ENCODE results near the gene XPO4.
"Not testable (repeated sequence)": the region's sequence is repeated elsewhere in the genome, so short reads cannot be mapped to it uniquely, and the experiment has no call there.

Gene XPO4

GRCh38 chr13:20890540-20890939 is 12.0 kb downstream of the XPO4 start:
- DNase-seq = not testable (repeated sequence)

DNA sequence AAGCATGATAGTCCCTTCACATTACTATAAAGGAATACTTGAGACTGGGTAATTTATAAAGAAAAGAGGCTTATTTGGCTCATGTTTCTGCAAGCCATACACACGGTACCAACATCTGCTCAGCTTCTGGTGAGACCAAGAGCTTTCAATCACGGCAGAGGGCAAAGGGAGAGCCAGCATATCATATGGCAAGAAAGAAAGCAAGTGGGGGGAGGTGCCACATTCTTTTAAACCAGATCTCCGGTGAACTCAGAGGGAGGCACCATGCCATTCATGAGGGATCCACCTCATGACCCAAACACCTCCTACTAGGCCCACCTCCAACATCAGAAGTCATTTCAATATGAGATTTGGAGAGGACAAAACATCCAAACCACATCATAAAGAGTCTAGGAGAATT is 20.3 kb downstream of the XPO4 start:
- DNase-seq = no peak

DNA sequence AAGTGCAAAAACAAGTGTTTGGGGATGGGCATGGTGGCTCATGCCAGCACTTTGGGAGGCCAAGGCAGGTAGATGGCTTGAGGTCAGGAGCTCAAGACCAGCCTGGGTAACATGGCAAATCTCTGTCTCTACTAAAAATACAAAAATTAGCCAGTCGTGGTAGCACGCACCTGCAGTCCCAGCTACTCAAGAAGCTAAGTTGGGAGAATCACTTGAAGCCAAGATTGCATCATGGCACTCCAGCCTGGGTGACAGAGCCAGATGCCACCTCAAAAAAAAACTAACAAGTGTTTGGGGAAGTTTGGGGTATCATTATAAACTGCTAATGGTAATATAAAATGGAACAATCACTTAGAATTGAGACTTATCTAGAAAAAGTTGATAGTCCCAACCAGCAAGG is 24.6 kb downstream of the XPO4 start:
- no peak for DNase-seq

DNA sequence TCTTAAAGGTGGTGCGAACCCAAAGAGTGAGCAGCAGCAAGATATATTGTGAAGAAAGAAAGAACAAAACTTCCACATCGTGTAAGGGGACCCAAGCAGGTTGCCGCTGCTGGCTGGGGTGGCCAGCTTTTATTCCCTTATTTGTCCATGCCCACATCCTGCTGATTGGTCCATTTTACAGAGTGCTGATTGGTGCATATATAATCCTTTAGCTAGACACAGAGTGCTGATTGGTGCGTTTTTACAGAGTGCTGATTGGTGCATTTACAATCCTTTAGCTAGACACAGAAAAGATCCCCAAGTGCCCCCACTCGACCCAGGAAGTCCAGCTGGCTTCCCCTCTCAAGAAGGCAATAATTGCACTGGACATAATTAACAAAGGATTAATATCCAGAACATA is 25.7 kb downstream of the XPO4 start:
- DNase-seq = not testable (repeated sequence)

DNA sequence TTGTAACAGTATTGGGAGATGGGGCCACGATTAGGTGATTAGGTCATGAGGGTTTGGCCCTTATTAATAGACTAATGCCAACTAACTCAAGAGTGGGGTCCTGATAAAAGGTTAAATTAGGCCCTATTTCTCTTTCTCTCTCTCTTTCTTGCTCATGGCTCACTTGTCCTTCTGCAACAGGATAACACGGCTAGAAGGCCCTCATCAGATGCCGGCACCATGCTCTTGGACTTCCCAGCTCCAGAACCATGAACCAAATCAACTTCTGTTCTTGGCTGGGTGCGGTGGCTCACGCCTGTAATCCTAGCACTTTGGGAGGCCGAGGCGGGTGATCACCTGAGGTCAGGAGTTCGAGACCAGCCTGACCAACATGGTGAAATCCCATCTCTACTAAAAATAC is 28.1 kb downstream of the XPO4 start:
- DNase-seq = not testable (repeated sequence)

- DNase-seq = no peak
Observed at GRCh38 chr13:20873348-20873747, 29.2 kb downstream of the XPO4 start.

DNA sequence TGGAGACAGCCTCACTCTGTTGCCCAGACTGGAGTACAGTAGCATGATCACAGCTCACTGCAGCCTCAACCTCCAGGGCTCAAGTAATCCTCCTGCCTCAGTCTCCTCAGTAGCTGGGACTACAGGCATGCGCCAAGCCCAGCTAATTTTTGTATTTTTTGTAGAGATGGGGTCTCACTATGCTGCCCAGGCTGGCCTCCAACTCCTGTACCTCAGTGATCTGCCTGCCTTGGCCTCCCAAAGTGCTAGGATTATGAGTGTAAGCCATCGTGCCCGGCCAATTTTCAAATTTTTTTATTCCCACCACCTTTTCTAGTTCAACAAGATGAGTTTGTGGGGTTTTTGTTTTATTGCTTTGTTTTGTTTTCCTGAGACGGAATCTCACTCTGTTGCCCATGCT is 31.7 kb downstream of the XPO4 start:
- no peak for DNase-seq

- DNase-seq = no peak
Observed at GRCh38 chr13:20869540-20869939, 33.0 kb downstream of the XPO4 start.

- DNase-seq = no peak
Observed at GRCh38 chr13:20867408-20867807, 35.1 kb downstream of the XPO4 start.

GRCh38 chr13:20861666-20862065 is 40.9 kb downstream of the XPO4 start:
- DNase-seq = not testable (repeated sequence)

DNA sequence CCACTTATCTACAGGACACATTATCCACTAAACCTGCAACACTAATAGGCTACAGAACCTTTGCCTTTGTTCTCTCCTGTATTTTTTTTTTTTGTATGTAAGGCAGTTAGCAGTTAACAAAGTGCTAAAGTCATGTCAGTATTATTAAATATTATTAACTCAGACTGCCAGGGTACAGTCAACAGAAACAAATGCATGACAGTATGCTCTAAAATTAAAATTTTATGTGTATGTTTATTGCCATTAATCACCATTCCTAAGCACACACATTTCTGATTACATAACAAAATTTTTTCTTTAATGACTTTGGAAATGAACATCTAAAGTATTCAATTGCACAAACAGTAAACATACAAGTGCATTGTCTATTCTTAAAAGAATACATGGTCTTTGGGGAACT is 41.7 kb downstream of the XPO4 start:
- DNase-seq = no peak

DNA sequence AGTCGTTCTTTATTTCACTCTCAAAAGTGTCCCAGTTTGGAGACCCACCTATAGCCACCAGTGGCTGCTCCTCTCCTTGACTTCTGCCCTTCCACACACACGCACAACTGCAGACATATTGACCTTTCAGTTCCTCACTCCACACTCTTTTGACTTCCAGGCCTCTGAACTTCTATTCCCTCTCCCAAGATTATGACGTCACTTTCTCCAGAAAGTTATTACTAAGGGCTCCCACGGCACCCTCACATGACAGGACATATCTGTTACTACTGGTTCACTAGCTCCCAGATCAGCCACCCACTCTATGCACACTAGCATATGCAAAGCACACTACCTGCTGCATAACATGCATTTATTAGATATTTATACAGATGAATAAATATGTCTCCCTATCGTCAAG is 45.9 kb downstream of the XPO4 start:
- DNase-seq = no peak

- no peak for DNase-seq
Observed at GRCh38 chr13:20851844-20852402, 50.6 kb downstream of the XPO4 start.

DNA sequence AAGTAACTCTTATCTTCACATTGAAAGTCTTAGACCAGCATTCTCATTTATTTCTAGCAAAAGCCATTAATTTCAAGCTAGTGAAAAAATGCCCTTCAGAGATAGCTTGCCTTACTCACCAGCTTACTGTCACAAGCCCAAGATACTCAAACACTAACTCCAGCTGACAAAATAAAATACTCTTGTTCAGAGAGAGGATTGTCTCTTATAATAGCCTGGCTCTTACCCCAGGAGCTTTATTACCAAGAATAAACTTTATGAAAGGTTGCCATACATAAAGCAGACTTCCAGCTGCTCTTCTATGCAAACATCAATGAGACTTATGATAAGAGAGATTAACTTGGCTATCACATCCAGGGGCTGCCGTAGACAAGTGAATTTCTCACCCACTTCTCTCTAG is 53.6 kb downstream of the XPO4 start:
- DNase-seq = no peak

- DNase-seq = no peak
Observed at GRCh38 chr13:20848203-20848602, 54.3 kb downstream of the XPO4 start.

DNA sequence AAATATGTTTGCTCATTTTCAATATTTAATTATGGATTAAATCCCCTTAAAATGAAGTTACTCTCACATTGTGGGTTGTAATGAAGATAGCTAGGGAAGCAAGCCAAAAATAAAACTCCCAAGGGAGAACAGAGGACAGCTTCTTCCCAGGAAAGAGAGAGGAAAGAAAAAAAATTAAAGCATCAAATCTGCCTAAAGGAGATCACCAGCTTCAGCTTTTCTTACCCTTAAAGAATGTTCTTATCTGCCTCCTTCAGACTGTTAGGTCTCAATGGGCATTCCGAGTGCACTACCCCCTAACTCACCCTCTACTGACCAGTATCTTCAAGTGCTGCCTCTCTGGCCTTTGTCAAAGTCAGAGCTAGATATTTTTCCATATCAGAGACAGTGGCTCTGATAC is 55.2 kb downstream of the XPO4 start:
- DNase-seq = no peak

DNA sequence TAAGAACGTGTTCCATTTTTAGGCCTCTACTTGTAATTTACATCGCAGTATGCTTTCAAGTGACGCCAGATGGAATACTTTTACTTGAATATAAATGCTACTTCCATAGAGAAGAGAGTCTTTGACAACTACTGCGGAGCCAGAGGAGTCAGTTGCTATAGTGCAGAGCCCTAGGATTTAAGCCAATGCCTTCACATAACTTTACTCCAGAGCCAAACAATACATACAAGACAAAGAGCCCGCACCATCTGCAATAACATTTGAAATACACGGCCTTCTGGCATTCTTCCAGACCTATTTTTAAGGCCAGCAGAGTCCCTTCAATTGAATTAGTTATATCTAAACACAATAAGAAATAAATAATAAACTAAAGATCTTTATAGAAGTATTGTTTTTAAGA is 59.4 kb downstream of the XPO4 start:
- no peak for DNase-seq

DNA sequence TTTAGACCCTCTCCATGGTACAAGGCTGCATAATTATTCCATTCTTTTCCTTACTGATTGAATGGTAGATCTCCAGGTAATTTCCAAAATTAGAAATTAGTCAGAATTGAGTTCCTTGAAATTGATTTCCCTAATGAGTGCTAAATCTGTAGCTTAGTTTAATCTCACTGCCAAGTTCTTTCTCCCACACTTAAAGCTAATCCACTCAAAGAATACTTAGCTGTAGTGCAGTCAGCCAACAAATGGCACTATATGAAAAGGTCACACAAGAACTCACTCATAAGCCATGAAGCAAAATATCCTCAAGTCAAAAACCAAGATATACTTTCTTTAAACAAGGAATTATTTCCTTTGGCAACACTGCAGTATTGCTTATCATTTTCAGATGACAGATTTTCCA is 62.0 kb downstream of the XPO4 start:
- no peak for DNase-seq

DNA sequence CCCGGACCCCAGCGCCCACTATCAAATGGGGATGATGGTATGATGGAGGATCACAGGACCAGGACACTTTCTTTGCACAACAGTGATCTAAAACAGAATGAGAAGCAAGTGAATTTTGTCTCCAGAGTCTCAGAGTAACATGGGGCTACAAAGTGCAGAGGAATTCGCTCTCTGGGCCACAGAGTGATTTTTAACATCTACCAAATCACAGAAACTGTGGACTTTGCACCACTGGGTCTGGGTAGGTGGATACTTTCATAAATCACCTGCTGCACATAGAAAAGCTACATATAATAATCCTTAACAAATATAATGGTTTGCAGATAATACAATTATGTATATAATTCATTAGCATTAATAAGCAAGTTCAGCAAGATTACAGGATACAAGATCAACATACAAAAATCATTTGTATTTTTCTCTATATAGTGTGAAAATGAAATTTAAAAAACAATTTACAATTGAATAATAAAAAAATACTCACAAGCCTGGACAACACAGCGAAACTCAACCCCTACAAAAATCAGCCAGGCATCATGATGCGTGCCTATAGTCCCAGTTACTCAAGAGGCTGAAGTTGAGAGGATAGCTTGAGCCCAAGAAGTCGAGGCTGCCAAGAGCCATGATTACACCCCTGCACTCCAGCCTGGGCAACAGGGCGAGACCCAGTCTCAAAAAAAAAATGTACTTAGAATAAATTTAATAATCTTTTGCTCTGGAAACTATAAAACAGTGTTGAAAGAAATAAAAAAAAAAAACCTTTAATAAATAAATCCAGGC is 68.5 kb downstream of the XPO4 start:
- DNase-seq = no peak

DNA sequence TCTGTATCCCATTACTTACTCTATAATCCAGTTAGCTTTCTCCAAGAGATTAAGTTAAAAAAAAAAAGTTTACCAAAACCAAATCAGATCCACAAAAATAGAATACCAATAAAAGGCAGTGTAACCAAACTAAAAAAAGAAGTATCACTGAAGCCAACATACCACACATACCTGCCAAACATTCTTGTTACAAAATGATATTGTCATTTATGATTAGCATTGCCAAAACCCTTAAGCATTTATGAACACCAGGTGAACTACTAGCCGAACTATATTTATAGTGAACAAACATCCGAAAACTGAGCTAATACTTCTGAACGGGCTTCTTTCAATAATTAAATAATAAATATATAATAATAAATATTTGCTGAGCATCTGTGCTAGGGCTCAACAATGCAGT is 69.7 kb downstream of the XPO4 start:
- DNase-seq = no peak

- no peak for DNase-seq
Observed at GRCh38 chr13:20831933-20832332, 70.6 kb downstream of the XPO4 start.

GRCh38 chr13:20831254-20831653 is 71.3 kb downstream of the XPO4 start:
- no peak for DNase-seq

DNA sequence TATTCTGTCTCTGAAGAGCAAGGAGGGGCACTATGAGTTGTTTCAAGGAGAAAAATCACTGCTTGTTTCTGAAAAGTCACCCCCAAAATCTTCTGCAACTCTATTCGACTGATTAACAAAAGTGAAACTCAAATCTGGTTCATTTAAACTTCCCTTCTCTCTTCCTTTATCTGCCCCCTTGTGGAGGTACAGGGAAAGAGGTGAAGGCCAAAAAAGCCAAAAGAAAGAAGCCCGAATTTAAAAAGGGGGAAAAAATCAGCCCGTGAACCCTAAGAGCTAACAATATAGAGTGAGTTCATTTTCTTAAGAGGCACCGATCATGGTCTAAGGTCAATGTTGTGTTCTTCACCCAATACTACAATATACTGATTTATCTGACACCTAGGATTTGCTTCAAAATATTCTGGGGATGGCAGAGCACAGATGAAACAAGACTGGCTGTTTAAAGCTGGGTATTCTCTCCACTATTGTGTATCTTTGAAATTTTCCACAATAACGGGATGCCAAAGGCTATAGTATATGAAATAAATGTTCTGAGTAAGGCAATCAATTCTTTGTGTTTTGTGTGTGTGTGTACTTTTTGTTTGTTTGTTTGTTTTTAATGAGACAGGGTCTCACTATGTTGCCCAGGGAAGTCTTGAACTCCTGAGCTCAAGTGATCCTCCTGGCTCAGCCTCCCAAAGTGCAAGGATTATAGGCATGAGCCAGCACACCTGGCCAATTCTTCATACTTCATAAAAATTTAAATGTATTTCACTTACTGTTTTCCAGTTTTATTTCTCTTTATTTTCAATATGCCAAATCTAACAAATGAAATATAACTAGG is 73.8 kb downstream of the XPO4 start:
- peak; percentile 29 for DNase-seq
